Measurements from ENCODE around the gene ENKUR.

ENKUR gene

GRCh38 chr10:25015828-25016375 lies at the start of gene ENKUR:
ENKUR (minus strand) TSS chr10:25016158; CDS start chr10:25015936, 222 bp downstream.
- DNase-seq: peak; percentile 16 to 64

GRCh38 chr10:25064401-25064800 lies 48.4 kb upstream of the ENKUR start:
- DNase-seq: no peak

DNA sequence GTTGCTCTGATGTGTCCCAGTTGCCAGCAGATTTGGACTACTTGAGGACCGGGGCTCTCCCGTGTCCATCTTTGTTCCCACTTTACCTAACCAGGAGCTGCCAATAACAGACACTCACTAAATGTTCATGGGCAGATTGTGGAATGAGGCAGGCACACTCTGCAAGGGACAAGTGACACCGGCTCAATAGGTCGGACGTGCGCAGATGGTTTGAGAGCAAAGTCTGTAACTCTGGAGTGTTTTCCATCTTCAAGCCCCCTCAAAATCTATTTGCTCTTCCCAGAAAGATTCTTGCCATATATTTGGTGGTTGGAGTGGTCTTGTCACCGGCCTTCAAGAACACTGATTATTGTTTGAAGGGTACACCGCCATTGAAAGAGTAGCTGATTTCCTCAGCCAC lies 47.7 kb upstream of the ENKUR start:
- no peak for DNase-seq

GRCh38 chr10:25063157-25063556 lies 47.2 kb upstream of the ENKUR start:
- DNase-seq: no peak

- DNase-seq: no peak
Observed at GRCh38 chr10:25061711-25062449, 45.9 kb upstream of the ENKUR start.

DNA sequence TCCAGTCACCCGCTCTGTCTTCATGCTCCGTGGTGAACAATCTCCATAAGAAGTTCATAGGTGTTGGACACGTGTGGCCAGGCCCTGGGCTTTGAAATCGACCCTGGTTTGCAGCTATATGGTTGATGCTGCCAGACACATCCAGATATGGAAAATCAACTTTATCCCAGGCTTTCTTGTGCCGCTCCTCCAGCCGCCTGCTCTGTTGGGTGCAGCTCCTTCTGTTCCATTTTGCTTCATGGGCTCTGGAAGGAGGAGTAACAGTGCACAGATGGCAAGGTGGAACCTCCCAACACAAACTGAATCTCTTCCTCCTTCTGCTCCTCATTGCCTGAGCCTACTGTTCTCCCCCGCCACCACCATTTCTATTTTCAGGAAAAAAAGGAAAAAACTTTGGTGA lies 45.2 kb upstream of the ENKUR start:
- DNase-seq: no peak

DNA sequence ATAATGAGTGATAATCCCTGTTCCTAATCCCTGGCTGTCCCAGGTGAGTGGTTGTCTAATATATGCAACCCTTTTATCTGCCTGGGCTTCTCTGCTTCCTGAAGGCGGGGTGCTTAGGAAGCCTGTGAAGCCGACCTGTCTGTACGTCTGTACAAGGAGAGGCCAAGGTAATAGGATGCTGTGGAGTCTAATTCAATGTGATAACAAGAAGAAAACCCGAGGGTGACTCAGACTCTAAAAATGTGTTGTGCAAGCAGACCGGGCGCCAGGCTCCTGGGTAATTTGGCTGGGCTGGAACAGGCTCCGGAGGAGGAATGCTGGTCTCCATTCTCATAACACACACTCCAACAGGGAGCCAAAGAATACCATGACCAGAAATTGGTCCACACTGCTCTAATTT lies 44.0 kb upstream of the ENKUR start:
- no peak for DNase-seq

DNA sequence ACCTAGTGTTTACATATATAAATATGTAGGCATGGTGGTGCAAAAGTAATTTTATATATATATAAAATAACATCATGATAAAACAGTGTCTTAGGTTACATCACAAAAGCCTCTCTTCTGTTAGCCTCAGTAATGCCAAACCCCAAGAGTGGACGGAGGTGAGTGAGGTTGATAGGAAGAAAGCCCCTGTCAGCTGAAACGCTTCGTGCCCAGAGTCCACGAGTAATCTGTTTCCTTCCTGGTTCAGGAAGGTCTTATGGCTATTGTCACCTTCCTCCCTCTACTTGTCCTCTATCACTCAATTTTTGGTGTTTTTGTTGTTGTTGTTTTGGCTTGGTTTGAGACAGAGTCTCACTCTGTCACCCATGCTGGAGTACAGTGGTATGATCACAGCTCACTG lies 41.9 kb upstream of the ENKUR start:
- DNase-seq: no peak

DNA sequence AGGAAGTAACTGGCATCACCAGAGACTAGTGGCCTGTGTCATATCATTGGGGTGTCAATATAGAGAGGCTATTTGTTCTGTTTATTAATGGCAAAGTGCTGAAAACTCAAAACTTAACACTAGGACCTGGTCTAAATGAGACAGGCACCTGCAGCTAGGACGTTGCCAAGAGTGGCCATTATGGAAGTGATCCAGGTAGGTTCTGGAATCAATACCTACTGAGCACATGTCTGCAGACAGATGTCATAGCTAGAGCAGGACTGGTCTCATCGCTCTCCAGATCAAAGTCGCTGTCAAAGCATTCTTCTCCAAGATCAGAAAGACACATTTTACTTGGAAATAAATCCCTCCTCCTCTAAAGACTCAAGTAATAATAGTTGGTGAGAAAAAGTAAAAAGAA lies 40.8 kb upstream of the ENKUR start:
- DNase-seq: no peak

DNA sequence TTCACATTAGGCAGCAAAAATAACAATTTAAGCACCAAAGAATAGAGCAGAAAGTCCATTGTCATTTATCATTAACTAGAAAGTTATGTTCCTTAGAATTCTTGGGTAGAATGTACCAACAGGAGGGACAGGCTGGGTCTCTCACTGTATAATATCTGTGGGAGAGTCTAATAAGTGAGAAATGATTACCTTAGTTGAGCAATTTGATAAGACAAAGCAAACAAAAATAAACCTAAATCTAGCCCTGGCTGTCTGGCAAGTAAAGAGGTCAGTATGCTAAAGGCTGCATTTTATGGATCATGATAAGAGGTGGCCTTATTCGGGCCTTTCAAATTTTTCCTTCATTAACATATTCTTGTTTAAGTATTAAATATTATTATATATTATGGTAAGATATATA lies 36.1 kb upstream of the ENKUR start:
- DNase-seq: no peak

DNA sequence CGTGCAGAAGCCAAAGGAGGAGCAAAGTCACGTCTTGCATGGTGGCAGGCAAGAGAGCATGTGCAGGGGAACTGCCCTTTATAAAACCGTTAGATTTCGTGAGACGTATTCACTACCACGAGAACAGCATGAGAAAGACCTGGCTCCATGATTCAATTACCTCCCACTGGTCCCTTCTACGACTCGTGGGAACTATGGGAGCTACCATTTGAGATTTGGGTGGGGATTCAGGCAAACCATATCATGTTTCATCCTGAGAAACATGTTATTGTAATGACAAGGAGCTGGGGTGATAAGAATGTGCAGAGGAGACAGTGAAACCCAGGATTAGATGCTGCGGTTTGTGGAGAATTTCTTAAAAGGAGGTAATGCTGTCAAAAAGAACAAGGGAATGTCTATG lies 34.4 kb upstream of the ENKUR start:
- no peak for DNase-seq

DNA sequence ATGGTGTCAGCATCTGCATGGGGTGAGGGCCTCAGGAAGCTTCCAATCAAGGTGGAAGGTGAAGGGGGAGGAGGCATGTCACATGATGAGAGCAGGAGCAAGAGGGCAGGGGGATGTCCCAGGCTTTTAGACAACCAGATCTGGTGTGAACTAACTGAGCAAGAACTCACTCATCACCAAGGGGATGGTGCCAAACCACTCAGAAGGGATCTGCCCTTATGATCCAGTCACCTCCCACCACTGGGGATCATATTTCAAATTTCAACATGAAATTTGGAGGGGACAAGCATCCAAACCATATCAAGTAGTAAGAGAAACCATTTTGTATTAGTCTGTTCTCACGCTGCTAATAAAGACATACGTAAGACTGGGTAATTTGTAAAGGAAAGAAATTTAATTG lies 34.0 kb upstream of the ENKUR start:
- no peak for DNase-seq

- DNase-seq: no peak
Observed at GRCh38 chr10:25048450-25048849, 32.5 kb upstream of the ENKUR start.

GRCh38 chr10:25047591-25048301 lies 31.8 kb upstream of the ENKUR start:
- DNase-seq: no peak

DNA sequence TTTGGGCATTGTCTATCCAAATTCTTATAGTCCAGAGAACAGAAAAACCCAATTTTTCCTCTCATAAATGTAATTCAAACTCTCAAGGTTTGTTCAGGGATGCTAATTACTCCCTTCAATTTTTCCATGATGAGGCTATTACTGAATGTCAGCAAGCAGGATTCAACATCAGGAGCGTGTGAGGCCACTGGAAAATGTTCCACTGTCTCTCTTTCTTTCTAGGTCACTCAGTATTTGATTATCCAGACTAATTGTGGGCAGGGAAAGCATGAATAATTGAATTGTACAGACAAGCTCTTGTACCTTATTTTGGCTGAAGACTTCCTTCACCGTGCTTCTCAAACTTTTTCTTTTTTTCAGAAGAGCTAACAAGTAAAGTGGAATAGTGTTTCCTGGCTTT lies 31.1 kb upstream of the ENKUR start:
- DNase-seq: no peak

GRCh38 chr10:25046641-25047040 lies 30.7 kb upstream of the ENKUR start:
- DNase-seq: no peak

GRCh38 chr10:25039531-25039930 lies 23.6 kb upstream of the ENKUR start:
- no peak for DNase-seq

- no peak for DNase-seq
Observed at GRCh38 chr10:25038325-25038724, 22.4 kb upstream of the ENKUR start.

DNA sequence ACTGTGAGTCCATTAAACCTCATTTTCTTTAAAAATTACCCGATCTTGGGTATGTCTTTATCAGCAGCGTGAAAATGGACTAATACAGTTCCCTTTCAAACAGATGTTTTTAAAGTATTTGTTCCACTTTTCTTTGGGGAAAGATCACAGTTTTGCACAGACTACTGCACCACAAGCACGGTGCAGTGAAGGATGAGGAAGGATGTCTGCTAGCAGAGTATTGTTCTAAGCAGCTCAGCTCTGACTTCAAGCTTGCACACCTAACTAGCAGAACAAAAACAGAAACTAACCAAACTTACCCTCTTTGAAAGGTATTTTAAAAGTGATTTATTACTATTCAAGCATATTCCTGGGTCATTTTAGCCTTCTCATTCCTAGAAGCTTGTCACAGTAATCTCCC lies 20.4 kb upstream of the ENKUR start:
- no peak for DNase-seq

GRCh38 chr10:25029519-25029918 lies 13.6 kb upstream of the ENKUR start:
- no peak for DNase-seq

- no peak for DNase-seq
Observed at GRCh38 chr10:25028711-25029110, 12.8 kb upstream of the ENKUR start.

DNA sequence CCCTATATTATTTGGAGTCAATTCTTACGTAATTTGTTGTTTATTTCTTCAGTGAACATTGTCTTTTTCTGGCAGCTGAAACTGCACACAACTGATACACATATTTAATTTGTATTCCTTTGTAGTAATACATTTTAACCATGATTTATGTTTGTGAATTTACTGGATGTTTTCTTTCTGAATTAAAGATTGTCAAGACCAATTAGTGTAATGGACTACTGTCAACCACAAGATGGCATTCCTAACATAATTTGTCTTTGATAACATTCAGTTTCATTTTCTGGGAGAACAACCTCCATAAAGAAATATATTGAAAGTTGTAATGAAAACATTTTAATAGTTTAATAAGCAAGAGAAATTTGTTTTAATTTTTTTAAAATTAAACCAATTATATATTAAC lies 10.5 kb upstream of the ENKUR start:
- DNase-seq: no peak

DNA sequence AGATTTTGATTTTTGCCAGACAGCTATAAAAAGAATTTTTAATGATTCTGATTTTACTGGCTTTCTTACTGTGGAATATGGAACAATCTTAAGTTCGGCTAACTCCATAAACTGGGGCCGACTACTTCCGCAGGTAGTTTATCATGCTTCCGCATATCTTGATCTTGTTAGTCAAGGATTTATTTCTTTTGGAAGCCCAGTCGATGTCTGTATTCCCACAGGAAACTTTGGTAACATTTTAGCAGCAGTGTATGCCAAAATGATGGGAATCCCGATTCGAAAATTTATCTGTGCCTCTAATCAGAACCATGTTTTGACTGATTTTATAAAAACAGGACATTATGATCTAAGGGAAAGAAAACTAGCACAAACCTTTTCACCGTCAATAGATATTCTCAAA lies 8.6 kb upstream of the ENKUR start:
- no peak for DNase-seq

DNA sequence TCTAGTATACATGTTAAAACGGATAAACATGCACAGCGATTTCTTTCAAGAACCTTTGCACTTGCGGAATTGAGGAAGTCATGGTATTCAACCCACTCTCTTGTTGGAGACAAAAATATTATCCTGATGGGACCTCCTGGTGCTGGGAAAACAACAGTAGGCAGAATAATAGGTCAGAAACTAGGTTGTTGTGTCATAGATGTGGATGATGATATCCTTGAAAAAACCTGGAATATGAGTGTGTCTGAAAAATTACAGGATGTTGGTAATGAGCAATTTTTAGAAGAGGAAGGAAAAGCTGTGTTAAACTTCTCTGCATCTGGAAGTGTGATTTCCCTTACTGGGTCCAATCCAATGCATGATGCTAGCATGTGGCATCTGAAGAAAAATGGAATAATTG lies 7.3 kb upstream of the ENKUR start:
- DNase-seq: no peak

DNA sequence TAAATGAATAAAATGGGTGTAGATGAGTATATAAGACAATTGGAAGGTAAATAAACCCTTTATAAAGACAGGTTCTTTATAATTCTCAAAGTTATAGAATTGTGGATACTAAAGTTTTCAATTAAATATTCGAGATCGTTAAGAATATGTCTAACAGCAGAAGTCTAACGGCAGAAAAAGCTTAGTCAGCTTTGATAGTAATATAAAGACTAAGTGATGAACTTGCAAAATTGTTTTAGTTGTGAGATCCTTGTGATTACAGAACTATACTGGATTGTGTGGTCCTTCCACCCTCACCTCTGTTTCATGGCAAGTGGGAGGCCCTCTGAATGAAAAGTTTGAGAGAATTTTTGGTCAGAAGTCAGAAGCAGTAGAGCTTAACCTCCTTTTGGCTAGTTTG lies 2.7 kb upstream of the ENKUR start:
- no peak for DNase-seq
